GM21717 (cell line): Measurements from ENCODE around the gene SEMA6C.
A peak's percentile ranks its signal among the peaks of the same experiment; 100 is the strongest.
"Not testable (repeated sequence)": the region's sequence is repeated elsewhere in the genome, so short reads cannot be mapped to it uniquely, and the experiment has no call there.

ENCODE experiments used
- ATAC-seq: cut with Tn5 transposase; IDR thresholded peaks from one replicate; pipeline ENCODE4 v1.9.1; 2021; ENCODE audit warnings: mild to moderate bottlenecking, moderate library complexity; ENCODE audit not compliant: unreplicated experiment

The SEMA6C gene

GRCh38 chr1:151132335-151133017 lies 14.0 kb downstream of the SEMA6C start:
- ATAC-seq: no peak

- ATAC-seq: no peak
Measured at GRCh38 chr1:151131701-151132334, 14.6 kb downstream of the SEMA6C start.

- peak; percentile 52 for ATAC-seq
Measured at GRCh38 chr1:151130987-151131586, 15.3 kb downstream of the SEMA6C start.

- ATAC-seq: no peak
Measured at GRCh38 chr1:151128800-151129199, 17.6 kb downstream of the SEMA6C start.

- no peak for ATAC-seq
Measured at GRCh38 chr1:151124763-151125403, 21.5 kb downstream of the SEMA6C start.

- no peak for ATAC-seq
Measured at GRCh38 chr1:151113877-151114276, 32.6 kb downstream of the SEMA6C start.

- ATAC-seq: no peak
Measured at GRCh38 chr1:151108331-151108730, 38.1 kb downstream of the SEMA6C start.

GRCh38 chr1:151106894-151107293 lies 39.5 kb downstream of the SEMA6C start:
- ATAC-seq: no peak

GRCh38 chr1:151104630-151105029 lies 41.8 kb downstream of the SEMA6C start:
- ATAC-seq: no peak

GRCh38 chr1:151098126-151098525 lies 48.3 kb downstream of the SEMA6C start:
- ATAC-seq: no peak

GRCh38 chr1:151097426-151097825 lies 49.0 kb downstream of the SEMA6C start:
- not testable (repeated sequence) for ATAC-seq

GRCh38 chr1:151085953-151086559 lies 60.4 kb downstream of the SEMA6C start:
- no peak for ATAC-seq
